DMS114 treated with DMSO at 0.1 percent for 48 hours (cell line): ENCODE results near the gene SP4.

Source experiments
- DNase-seq: peaks from one replicate; lab custom pipeline; 2025; ENCODE audit not compliant: unreplicated experiment; lab: John Stamatoyannopoulos, UW

SP4 gene

DNA sequence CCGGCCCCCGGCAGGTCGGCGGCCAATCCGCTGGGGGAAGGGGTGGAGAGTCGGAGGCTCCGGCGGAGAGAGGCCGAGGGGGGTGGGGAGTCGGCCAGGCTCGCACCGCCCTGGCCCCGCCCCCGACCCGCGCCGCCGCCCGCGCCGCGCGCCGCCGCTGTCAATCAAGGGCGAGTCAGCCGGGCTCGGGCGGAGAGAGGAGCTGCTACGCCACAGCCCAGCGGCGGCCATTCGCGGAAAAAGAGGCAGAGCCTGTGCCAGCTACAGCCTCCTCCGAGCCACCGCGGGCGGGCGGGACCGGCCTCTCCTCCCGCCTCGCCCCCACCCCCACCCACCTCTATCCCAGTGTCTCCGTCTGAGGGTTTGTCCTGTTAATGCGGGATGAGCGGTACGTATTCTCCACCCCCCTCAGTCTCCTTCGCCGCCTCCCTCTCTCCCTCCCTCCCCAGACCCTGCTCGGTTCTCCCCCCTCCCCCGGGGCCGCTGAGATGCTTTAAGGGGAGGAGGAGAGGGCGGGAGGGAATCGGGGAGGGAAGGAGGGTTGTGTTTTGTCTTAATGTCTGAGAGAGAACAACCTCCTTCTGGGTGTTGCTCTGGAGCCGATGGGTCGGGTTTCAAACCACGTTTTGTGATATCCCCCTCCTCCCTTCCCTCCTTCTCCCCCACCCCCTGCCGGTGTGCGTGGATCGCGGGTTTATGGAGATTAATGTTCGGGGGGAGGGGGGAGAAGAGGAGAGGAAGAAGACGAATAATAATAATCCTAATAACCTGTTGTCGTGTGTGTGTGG, at the start of gene SP4:
Gene SP4, plus strand, starts transcription at position 213 of the 788 bp plus-strand sequence. Its CDS starts 169 bp downstream, at position 382.
- DNase-seq: peak; percentile 94

DNA sequence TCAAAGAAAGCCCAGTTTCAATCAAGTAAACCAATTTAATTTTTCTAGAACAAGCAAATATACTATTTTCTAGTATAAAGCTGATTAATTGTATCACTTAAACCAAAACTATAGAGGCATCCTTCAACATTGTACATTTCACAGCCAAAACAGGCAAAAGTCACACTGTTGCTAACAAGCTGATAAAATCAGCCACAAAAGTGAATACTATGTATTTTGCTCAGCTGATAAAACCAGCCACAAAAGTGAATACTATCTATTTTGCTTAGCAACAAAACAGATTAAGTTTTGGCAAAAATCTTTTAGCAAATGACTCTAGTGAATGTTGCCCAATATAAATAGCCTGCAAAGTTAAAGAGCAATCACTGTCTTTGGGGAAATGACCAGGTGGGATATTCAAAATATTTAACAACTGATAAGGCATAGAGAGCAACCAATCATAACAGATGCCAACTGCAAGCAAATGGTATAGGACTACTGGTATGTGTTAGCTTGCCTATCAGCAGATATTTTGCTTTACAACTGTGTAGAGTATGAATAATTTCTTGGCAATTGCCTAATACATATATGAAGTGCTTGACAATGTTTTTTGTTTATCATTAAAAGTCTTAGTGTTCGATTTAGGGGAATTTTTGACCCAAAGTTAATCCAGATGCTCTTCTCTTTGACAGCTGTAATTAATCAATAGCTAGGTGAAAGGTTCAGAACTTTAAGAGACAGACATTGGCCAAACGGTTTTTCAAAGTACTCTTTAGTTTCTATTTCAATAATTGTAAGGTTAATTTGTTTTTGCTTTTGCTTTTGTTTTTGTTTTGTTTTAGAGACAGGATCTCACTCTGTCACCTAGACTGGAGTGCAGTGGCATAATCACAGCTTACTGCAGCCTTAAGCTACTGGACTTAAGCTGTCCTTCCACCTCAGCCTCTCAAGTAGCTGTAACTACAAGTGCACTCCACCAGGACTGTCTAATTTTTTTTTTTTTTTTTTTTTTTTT, 44.4 kb upstream of the SP4 start:
- no peak for DNase-seq

- no peak for DNase-seq
These were observed 33.9 kb upstream of the SP4 start for GRCh38 chr7:21393937-21394336.

- no peak for DNase-seq
These were observed 25.9 kb upstream of the SP4 start for GRCh38 chr7:21401944-21402343.

GRCh38 chr7:21407796-21408480, 19.9 kb upstream of the SP4 start:
- DNase-seq: no peak

DNA sequence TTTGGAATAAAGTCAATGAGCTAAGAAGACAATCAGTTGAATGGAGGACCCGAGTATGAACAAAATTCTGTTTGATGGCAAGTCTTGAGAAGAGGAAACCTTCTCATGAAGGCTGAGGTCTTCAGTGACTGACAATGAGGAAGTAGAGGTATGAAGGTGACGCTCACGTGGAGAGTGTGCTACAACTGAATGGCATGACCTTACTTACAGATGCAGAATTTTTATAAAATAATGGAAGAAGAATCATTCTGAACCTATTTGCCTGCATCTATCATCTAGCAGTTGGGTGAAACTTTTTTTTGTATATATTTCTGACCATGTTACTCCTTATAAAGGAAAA, 19.4 kb upstream of the SP4 start:
- no peak for DNase-seq

DNA sequence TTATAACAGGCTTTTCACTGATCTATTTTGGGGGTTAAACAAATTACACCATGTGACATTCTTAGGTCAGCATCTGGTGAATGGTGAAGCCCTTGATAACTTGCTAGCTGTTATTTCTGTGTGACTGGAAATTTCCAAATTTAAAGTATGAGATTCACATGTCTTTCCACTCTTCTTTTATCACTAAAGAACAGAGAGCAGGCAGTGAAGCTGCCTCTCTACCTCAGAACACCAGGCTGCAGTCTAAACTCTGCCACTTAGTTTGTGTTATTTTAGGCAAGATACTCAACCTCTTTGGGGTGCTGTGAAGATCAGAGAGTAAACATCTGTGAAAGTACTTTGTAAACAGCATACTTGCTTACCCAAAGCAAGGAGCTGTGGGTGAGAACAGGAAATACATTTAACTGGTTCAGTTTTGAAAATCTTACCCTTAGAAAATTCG, 15.5 kb upstream of the SP4 start:
- no peak for DNase-seq

DNA sequence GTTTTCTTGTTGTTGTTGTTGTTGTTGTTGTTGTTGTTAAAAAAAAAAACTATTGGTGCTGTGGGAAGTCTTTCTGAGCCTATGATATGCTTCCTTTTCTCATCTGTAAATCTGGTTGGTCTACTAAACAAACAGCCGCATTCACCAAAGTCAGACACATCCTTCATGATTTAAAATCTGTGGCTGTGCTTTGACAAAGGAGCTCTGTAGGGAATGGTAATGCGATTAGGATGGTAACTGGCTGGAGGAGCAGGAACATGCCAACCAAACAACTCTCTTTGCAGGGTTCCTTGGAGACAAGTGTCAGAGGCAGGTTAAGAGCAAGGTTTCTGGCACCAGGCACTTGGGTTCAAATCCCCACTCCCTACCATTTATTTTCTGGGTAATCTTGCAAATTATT, 14.9 kb upstream of the SP4 start:
- no peak for DNase-seq

DNA sequence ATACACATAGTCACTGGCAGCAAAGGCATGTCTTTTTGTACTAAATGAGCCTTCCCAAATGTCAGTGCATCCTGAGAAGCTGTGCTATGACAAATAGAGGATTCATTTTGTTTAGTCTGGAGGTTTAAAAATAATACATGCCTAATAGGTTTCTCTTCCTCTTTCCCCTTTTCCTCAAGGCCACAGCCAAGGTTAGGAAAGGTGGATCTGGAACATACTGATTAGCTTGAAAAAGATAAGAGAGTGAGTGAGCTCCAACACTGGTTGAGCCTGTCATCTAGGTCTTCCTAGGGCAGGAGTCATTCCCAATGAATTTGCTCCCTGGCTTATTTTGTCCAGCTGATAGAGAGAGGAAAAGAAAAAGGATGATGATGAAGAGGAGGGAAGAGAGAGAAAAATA, 14.4 kb upstream of the SP4 start:
- no peak for DNase-seq

- no peak for DNase-seq
These were observed 13.0 kb upstream of the SP4 start for GRCh38 chr7:21414795-21415393.

DNA sequence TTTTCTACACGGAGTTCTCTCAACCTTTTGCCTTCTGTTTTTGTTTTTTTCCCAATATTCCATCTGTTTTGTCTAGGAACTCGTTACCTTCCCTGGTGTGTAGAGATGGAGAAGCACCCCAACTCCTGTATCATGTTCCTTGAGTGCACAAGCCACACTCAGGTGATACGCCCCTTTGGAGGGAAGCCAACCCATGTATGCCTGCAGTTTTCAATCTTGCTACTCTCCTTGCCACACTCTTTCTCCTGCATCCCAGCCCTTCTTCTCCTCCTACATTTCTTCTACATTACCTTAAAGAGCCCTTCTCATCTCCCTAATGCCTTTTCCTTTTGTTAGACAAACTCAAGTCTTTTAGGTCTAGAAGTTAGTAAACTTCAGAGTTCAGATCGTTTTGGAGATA, 10.2 kb upstream of the SP4 start:
- DNase-seq: no peak

DNA sequence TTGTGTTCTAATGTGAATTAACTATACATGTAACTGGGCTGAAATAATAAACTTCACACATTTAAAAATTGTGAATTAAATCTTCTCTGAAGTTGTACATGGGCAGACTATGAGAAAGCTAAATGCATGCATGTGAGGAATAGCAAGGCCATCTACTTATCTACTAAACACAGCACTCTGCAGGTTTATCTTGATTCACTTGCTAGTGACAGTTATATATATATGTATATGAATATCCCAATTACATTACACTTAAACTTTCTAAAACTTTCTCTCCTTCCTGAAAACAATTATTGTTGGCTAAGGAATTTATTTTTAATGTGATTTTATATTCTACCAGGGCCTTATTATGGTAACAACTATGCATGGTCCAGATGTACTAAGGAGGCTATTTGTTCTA, 5.1 kb upstream of the SP4 start:
- DNase-seq: no peak

DNA sequence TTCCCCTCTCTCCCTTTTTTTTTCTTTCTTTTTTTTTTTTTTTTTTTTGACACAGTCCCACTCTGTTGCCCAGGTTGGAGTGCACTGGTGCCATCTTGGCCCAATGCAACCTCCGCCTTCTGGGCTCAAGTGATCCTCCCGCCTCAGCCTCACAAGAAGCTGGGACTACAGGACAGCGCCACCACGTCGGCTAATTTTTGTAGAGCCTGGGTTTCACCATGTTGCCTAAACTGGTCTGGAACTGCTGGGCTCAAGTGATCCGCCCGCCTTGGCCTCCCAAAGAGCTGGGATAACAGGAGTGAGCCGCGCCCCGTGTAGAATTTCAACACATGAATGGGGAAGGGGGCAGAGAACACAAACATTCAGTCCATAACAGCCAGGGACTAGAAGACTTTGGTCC, 2.6 kb upstream of the SP4 start:
- no peak for DNase-seq

DNA sequence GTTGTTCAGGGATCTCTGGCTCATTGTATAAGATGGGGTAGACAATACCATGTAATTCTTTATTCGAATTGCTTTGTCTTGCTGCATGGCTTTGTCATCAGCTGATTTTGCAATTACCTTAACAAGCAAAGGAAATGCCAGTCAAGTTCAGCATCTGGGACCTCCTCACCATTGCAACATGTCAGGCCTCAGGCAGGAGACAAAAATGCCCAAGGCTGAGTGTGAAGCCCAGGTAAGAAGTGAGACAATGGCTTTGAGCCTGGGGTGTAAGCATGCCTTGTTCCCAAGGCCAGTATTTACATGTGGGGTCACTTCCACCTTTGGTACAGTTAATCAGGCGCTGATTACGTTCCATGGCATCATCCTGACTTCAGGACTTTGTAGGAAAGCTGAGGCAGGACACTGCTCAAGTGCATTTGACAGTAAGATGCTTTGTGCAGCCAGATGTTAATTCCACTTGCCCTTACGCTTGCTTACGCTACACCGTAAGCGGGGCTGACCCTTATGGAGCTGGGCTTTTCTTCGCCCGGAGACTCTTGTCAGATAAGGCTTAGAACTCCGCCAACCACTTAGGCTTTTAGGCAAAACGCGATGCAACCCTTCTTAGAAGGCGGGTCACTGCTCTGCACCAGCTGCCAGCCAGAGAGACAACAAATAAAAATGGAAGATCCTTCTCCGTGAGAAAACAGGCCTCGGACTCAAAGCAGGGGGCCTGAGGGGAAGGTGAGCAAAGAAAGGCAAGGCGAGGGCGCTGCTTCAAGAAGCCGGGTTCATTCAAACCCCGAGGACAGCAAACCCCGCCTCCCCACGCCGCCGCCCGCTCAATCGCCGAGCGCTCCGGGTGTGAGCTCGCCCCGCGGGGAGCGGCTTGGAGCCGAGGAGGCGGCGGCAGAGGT, 1.3 kb upstream of the SP4 start:
- DNase-seq: no peak

- DNase-seq: peak; percentile 97
These were observed 557 bp upstream of the SP4 start for GRCh38 chr7:21427182-21427870.

DNA sequence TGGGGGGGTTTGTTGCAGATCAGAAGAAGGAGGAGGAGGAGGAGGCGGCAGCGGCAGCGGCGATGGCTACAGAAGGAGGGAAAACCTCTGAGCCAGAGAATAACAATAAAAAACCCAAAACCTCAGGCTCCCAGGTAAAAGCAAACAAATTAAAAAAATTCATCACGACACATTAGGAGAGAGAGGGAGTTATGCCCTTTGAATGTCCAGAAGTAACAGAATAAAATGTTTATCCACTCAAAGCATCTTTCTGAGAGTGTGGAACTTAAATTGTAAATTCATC, 717 bp downstream of the SP4 start:
- no peak for DNase-seq

DNA sequence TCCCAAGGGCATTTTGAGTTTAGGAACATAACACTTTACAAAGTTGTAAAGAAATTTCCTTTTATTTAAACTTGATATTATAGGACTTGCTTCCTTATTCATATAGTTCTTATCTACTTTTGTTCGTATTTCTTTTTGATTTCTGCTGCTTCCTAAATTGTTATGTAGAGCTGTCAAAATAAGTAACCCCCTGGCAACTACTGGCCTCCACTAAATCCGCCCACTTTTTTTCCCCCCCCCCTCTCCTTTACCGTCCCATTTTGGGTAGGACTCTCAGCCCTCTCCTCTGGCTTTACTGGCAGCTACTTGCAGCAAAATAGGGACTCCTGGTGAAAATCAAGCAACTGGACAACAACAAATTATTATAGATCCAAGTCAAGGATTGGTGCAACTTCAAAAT, 1.1 kb downstream of the SP4 start:
- DNase-seq: no peak

DNA sequence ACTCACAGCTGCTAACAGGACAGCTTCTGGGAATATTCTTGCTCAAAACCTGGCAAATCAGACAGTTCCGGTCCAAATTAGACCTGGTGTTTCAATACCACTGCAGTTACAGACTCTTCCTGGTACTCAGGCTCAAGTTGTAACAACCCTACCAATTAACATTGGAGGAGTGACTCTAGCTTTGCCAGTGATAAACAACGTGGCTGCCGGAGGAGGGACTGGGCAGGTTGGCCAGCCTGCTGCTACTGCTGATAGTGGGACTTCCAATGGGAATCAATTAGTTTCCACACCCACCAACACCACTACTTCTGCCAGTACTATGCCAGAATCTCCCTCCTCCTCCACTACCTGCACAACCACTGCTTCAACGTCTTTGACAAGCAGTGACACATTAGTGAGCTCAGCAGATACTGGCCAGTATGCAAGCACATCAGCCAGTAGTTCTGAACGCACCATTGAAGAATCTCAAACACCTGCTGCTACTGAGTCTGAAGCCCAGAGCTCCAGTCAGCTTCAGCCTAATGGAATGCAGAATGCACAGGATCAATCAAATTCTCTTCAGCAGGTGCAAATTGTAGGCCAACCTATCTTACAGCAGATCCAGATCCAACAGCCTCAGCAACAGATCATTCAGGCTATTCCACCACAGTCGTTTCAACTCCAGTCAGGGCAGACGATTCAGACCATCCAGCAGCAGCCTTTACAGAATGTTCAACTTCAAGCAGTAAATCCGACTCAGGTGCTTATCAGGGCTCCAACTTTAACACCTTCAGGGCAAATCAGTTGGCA, 2.1 kb downstream of the SP4 start:
- DNase-seq: no peak

- DNase-seq: no peak
These were observed 2.7 kb downstream of the SP4 start for GRCh38 chr7:21430575-21430954.
